ENCODE data around the gene MC2R. TPM values are rescaled to one million over a fixed set of nuclear protein-coding genes. Genes with fewer than 3 reads are reported as not detected.

Gene MC2R
- total RNA-seq, 1 experiment from 2014 or later: 0.05 TPM

DNA sequence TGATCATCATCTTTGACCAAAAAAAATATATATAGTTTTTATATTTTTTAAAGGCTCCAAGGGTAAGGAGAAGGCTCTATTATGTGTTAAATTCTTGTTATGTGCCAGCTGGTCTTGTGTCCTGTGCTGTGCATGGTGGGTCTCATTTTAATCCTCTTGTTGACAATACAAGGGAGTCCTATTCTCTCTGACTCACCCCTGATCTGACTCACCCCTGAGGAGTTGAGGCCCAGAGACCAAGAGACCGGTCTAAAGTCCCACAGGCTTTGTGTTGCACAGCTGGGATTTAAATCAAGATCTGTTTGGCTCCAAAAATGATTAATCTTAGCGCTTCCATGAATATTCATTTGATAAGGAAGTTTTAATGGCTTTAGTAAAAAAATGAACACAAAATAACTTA lies 25.7 kb downstream of the MC2R start:
- Histone ChIP-seq H3K9me3 (ENCODE audit: control insufficient read depth, insufficient read depth, low read depth, low read length) (no peaks in the 10 kb centered on the region), H3K27ac (ENCODE audit: low read length) (no peak overlapping the region), H3K4me1 (ENCODE audit: control insufficient read depth, insufficient read depth, low read length) (no peaks in the 10 kb centered on the region), H3K36me3 (ENCODE audit: control insufficient read depth, insufficient read depth, low read length) (no peaks in the 10 kb centered on the region), H3K27me3 (ENCODE audit: control insufficient read depth, insufficient read depth, low read length) (no peaks in the 10 kb centered on the region), H3K4me3 (ENCODE audit: low read depth in 2 of 2, low read length in 2 of 2) (no peak overlapping the region)
- POLR2A ChIA-PET: no interaction called here
- DNase-seq (ENCODE audit: low read depth, low spot score) (no peak), ATAC-seq (no peak)
- CTCF ChIA-PET: no interaction called here
- in situ Hi-C loops (cut with HindIII; ENCODE audit: low pct_unique_long_range_greater_than_20kb, low sequenced_read_pairs) (no loop called here), intact Hi-C loops (cut with micrococcal nuclease; ENCODE audit: unreplicated experiment) (no loop called here)
- BruUV-seq (replicated peaks): no TSS peak
- TF ChIP-seq POLR2AphosphoS5 (IDR thresholded peaks at IDR 0.05; ENCODE audit: low read depth, low read length) (no peak), TCF7L2 (IDR thresholded peaks at IDR 0.05; ENCODE audit: low read depth, low read length) (no peak), CTCF (IDR thresholded peaks at IDR 0.05) (no peak), REST (IDR thresholded peaks at IDR 0.05; ENCODE audit: insufficient read depth in 1 of 2, low read depth in 2 of 2, low read length in 1 of 2) (no peak), SIN3A (IDR thresholded peaks at IDR 0.05; ENCODE audit: borderline replicate concordance, insufficient read depth, low read depth, low read length) (no peak)

- ChIA-PET POLR2A (no interaction called here), CTCF (no interaction called here)
- no peaks in the 10 kb centered on the region for H3K4me1 ChIP-seq (ENCODE audit: control insufficient read depth, insufficient read depth, low read length)
- BruUV-seq (replicated peaks): no TSS peak
- H3K9me3 ChIP-seq (ENCODE audit: control insufficient read depth, insufficient read depth, low read depth, low read length): no peaks in the 10 kb centered on the region
- in situ Hi-C loops (cut with HindIII; ENCODE audit: low pct_unique_long_range_greater_than_20kb, low sequenced_read_pairs) (no loop called here), intact Hi-C loops (cut with micrococcal nuclease; ENCODE audit: unreplicated experiment) (no loop called here)
- no peak overlapping the region for H3K4me3 ChIP-seq (ENCODE audit: low read depth in 2 of 2, low read length in 2 of 2)
- no peaks in the 10 kb centered on the region for H3K27me3 ChIP-seq (ENCODE audit: control insufficient read depth, insufficient read depth, low read length)
- H3K27ac ChIP-seq (ENCODE audit: low read length): no peak overlapping the region
- no peak for TF ChIP-seq TCF7L2 (IDR thresholded peaks at IDR 0.05; ENCODE audit: low read depth, low read length)
- no peak for TF ChIP-seq SIN3A (IDR thresholded peaks at IDR 0.05; ENCODE audit: borderline replicate concordance, insufficient read depth, low read depth, low read length)
- TF ChIP-seq POLR2AphosphoS5 (IDR thresholded peaks at IDR 0.05; ENCODE audit: low read depth, low read length): no peak
- no peak for TF ChIP-seq CTCF (IDR thresholded peaks at IDR 0.05)
- TF ChIP-seq REST (IDR thresholded peaks at IDR 0.05; ENCODE audit: insufficient read depth in 1 of 2, low read depth in 2 of 2, low read length in 1 of 2): no peak
- ATAC-seq: no peak
- DNase-seq (ENCODE audit: low read depth, low spot score): no peak
- no peaks in the 10 kb centered on the region for H3K36me3 ChIP-seq (ENCODE audit: control insufficient read depth, insufficient read depth, low read length)
Measured at GRCh38 chr18:13888191-13888716, 27.1 kb downstream of the MC2R start.

All from Panc1 (cell line).